ENCODE data around the gene SLC17A2.

GRCh38 chr6:25958700-25959162 is 28.2 kb upstream of the SLC17A2 start:
- TF ChIP-seq CEBPB (IDR thresholded peaks at IDR 0.05) (no peak), EP300 (IDR thresholded peaks at IDR 0.05; ENCODE audit: borderline replicate concordance) (no peak), MAX (IDR thresholded peaks at IDR 0.05) (no peak), USF1 (IDR thresholded peaks at IDR 0.05) (no peak), CREB1 (IDR thresholded peaks at IDR 0.05; ENCODE audit: low read depth) (no peak), FOXM1 (IDR thresholded peaks at IDR 0.05; ENCODE audit: borderline replicate concordance, low read depth) (no peak), TEAD4 (IDR thresholded peaks at IDR 0.05) (no peak), TCF12 (IDR thresholded peaks at IDR 0.05; ENCODE audit: low read depth) (no peak)
